H9 (cell line): ENCODE measurements around the gene CERS6. TPM values are rescaled to one million over a fixed set of nuclear protein-coding genes. Genes with fewer than 3 reads are reported as not detected.

Experiments
- DNase-seq: peaks from one replicate; pipeline ENCODE4 v3.0.0-alpha.2; 2017
- H2AFZ ChIP-seq: one replicate; pipeline ENCODE4 v1.6.1; 2013; ENCODE audit warnings: mild to moderate bottlenecking, low read length, control low read depth, moderate library complexity
- H2AK5ac ChIP-seq: 2 replicates; pipeline ENCODE4 v1.6.1; 2013; ENCODE audit warnings: low read length, control low read depth, mixed read lengths; ENCODE audit not compliant: insufficient read length
- H2BK120ac ChIP-seq: one replicate; pipeline ENCODE4 v1.6.1; 2013; ENCODE audit warnings: low read depth, mild to moderate bottlenecking, low read length, control low read depth, inconsistent platforms; ENCODE audit not compliant: poor library complexity, severe bottlenecking
- H2BK12ac ChIP-seq: 2 replicates; pipeline ENCODE4 v1.6.1; 2013; ENCODE audit warnings: low read length, control low read depth, mixed read lengths, low read depth; ENCODE audit not compliant: insufficient read length
- H2BK15ac ChIP-seq: 2 replicates; pipeline ENCODE4 v1.6.1; 2013; ENCODE audit warnings: low read depth, low read length, control low read depth
- H2BK20ac ChIP-seq: one replicate; pipeline ENCODE4 v1.6.1; 2013; ENCODE audit warnings: low read depth, mild to moderate bottlenecking, low read length, control low read depth, inconsistent platforms; ENCODE audit not compliant: poor library complexity, severe bottlenecking
- H2BK5ac ChIP-seq: 2 replicates; pipeline ENCODE4 v1.6.1; 2013; ENCODE audit warnings: low read length, control low read depth, mixed read lengths; ENCODE audit not compliant: insufficient read length
- H3K14ac ChIP-seq: 2 replicates; pipeline ENCODE4 v1.6.1; 2013; ENCODE audit warnings: low read length, control low read depth; ENCODE audit not compliant: insufficient read depth
- H3K18ac ChIP-seq: 2 replicates; pipeline ENCODE4 v1.6.1; 2013; ENCODE audit warnings: low read depth, mild to moderate bottlenecking, mixed read lengths, low read length, control low read depth; ENCODE audit not compliant: insufficient read length
- H3K23ac ChIP-seq: 2 replicates; pipeline ENCODE4 v1.6.1; 2013; ENCODE audit warnings: low read length, control low read depth, mixed read lengths, low read depth; ENCODE audit not compliant: insufficient read length
- H3K23me2 ChIP-seq: 2 replicates; pipeline ENCODE4 v1.6.1; 2013; ENCODE audit warnings: low read depth, mild to moderate bottlenecking, mixed read lengths, low read length, control low read depth; ENCODE audit not compliant: insufficient read length, poor library complexity, severe bottlenecking
- H3K27ac ChIP-seq: 2 replicates; pipeline ENCODE4 v1.5.1; 2013; ENCODE audit warnings: low read length, control low read depth, mixed read lengths, low read depth; ENCODE audit not compliant: insufficient read length
- H3K27me3 ChIP-seq: 2 replicates; pipeline ENCODE4 v1.6.1; 2013; ENCODE audit warnings: low read length, control low read depth, inconsistent platforms; ENCODE audit not compliant: insufficient read depth
- H3K4ac ChIP-seq: 2 replicates; pipeline ENCODE4 v1.6.1; 2013; ENCODE audit warnings: low read depth, mild to moderate bottlenecking, control low read depth, inconsistent platforms, low read length, moderate library complexity
- H3K4me1 ChIP-seq: 2 replicates; pipeline ENCODE4 v1.6.1; 2013; ENCODE audit warnings: low read length, control low read depth, inconsistent platforms; ENCODE audit not compliant: insufficient read depth
- H3K4me2 ChIP-seq: 2 replicates; pipeline ENCODE4 v1.6.1; 2013; ENCODE audit warnings: low read length, control low read depth, mixed read lengths; ENCODE audit not compliant: insufficient read length, insufficient read depth
- H3K56ac ChIP-seq: 2 replicates; pipeline ENCODE4 v1.6.1; 2013; ENCODE audit warnings: low read depth, mild to moderate bottlenecking, mixed read lengths, low read length, control low read depth; ENCODE audit not compliant: insufficient read length
- H3K79me1 ChIP-seq: 2 replicates; pipeline ENCODE4 v1.6.1; 2013; ENCODE audit warnings: low read depth, mild to moderate bottlenecking, moderate library complexity, low read length, control low read depth, inconsistent platforms; ENCODE audit not compliant: insufficient read depth, poor library complexity, severe bottlenecking
- H3K79me2 ChIP-seq: 2 replicates; pipeline ENCODE4 v1.6.1; 2013; ENCODE audit warnings: low read length, control low read depth, inconsistent platforms; ENCODE audit not compliant: insufficient read depth
- H3K9ac ChIP-seq: 2 replicates; pipeline ENCODE4 v1.6.1; 2013; ENCODE audit warnings: low read length, control low read depth, mixed read lengths; ENCODE audit not compliant: insufficient read length; ENCODE audit errors: extremely low read depth
- H3K9me3 ChIP-seq: one replicate; pipeline ENCODE4 v1.6.1; 2013; ENCODE audit warnings: low read depth, low read length, inconsistent platforms; ENCODE audit not compliant: control insufficient read depth
- H3T11ph ChIP-seq: one replicate; pipeline ENCODE4 v1.6.1; 2013; ENCODE audit warnings: mild to moderate bottlenecking, low read length, control low read depth, inconsistent platforms
- H4K20me1 ChIP-seq: one replicate; pipeline ENCODE4 v1.6.1; 2013; ENCODE audit not compliant: control insufficient read depth, insufficient read length, insufficient read depth
- H4K5ac ChIP-seq: 2 replicates; pipeline ENCODE4 v1.6.1; 2013; ENCODE audit warnings: low read depth, mild to moderate bottlenecking, mixed read lengths, low read length, control low read depth; ENCODE audit not compliant: insufficient read length
- H4K8ac ChIP-seq: replicated peaks from 2 replicates; pipeline ENCODE4 v1.6.1; 2013; ENCODE audit warnings: low read length, control low read depth, mixed read lengths, low read depth; ENCODE audit not compliant: insufficient read length
- H4K91ac ChIP-seq: 2 replicates; pipeline ENCODE4 v1.6.1; 2013; ENCODE audit warnings: low read depth, mild to moderate bottlenecking, moderate library complexity, mixed read lengths, low read length, control low read depth; ENCODE audit not compliant: insufficient read length
- H3K27ac Mint-ChIP-seq, 3 experiments: 2 replicates in 2 of 3; 3 replicates in 1 of 3; pipeline ENCODE4 v1.8.0; 2020 to 2021; ENCODE audit warnings: mixed read lengths in 3 of 3, mild to moderate bottlenecking in 1 of 3, moderate library complexity in 1 of 3
- H3K27me3 Mint-ChIP-seq: 2 replicates; pipeline ENCODE4 v1.8.0; 2021; ENCODE audit warnings: low read depth, mild to moderate bottlenecking, moderate library complexity, mixed read lengths
- H3K36me3 Mint-ChIP-seq, 3 experiments: 2 replicates in 2 of 3; 3 replicates in 1 of 3; pipeline ENCODE4 v1.8.0; 2020 to 2021; ENCODE audit warnings: low read depth in 3 of 3, mixed read lengths in 3 of 3; ENCODE audit not compliant: insufficient read depth in 1 of 3
- H3K4me1 Mint-ChIP-seq, 2 experiments: 2 replicates each; pipeline ENCODE4 v1.8.0; 2020; ENCODE audit warnings: mixed read lengths in 2 of 2
- H3K4me3 Mint-ChIP-seq, 2 experiments: 2 replicates in 1 of 2; 3 replicates in 1 of 2; pipeline ENCODE4 v1.8.0; 2020 to 2021; ENCODE audit warnings: mild to moderate bottlenecking in 2 of 2, mixed read lengths in 2 of 2, moderate library complexity in 1 of 2
- H3K9me3 Mint-ChIP-seq, 2 experiments: 2 replicates in 1 of 2; 3 replicates in 1 of 2; pipeline ENCODE4 v1.8.0; 2020; ENCODE audit warnings: mild to moderate bottlenecking in 2 of 2, mixed read lengths in 2 of 2, moderate library complexity in 1 of 2
- WGBS: extraction: QIAGEN DNeasy Blood & Tissue Kit; methylation state at CpG from one replicate; pipeline ENCODE4 v1.1.7; 2013; ENCODE audit warnings: missing lambda C conversion rate, low lambda C conversion rate, mixed read lengths; ENCODE audit not compliant: insufficient read length; ENCODE audit errors: extremely low coverage; 5-methylcytosine and 5-hydroxymethylcytosine counted together
- total RNA-seq: library from RNA; stranded (reverse); gene quantifications from 2 replicates; pipeline ENCODE4 v1.2.1, GENCODE V29; 2021
- TF ChIP-seq, protein P1 (sequence below): fragments of 200-600 bp; sonication (generic); conservative IDR thresholded peaks from 3 replicates; pipeline ENCODE4 v1.8.0; 2021; ENCODE audit warnings: antibody characterized with exemption, mild to moderate bottlenecking

Gene CERS6
- total RNA-seq, 1 experiment from 2014 or later = 17.7 TPM

GRCh38 chr2:168543037-168543436 lies 87.0 kb downstream of the CERS6 start:
- Histone ChIP-seq H3K4me1 (peaks cover 3% of the 10 kb centered on the region; the same call in 1 of the 2 replicates), H2BK5ac (no peak overlapping the region), H4K5ac (no peak overlapping the region), H3K23ac (no peak overlapping the region), H2BK20ac (no peak overlapping the region), H2BK15ac (no peak overlapping the region), H2BK12ac (no peak overlapping the region), H2AFZ (no peak overlapping the region), H2BK120ac (no peak overlapping the region), H3K14ac (no peak overlapping the region), H3K9me3 (peaks cover 5% of the 10 kb centered on the region), H4K20me1 (no peaks in the 10 kb centered on the region), H3K4ac (no peak overlapping the region), H3K27ac (no peak overlapping the region), H3K79me1 (peaks cover 2% of the 10 kb centered on the region), H2AK5ac (no peak overlapping the region), H3K27me3 (no peaks in the 10 kb centered on the region), H3K4me2 (no peak overlapping the region), H4K91ac (no peak overlapping the region), H3K18ac (no peak overlapping the region), H3K79me2 (0 out of 2 replicates have a peak, but pooled peaks cover 1% of the 10 kb centered on the region), H3K56ac (no peak overlapping the region), H3T11ph (no peak overlapping the region), H3K23me2 (no peaks in the 10 kb centered on the region), H3K9ac (no peak overlapping the region), H4K8ac (no peak overlapping the region)
- Mint-ChIP-seq H3K9me3 (peaks cover 12 to 13% of the 10 kb centered on the region in 2 experiments), H3K4me3 (no peak overlapping the region), H3K36me3 (peaks cover 12 to 23% (median 13%) of the 10 kb centered on the region in 3 experiments), H3K27ac (no peak overlapping the region; a peak in 1 of 7 replicates), H3K27me3 (no peaks in the 10 kb centered on the region), H3K4me1 (peaks cover 23% of the 10 kb centered on the region in 2 experiments)
- no CpG with 5 or more reads among the region's 4 CpGs for WGBS
- no peak for DNase-seq
- TF ChIP-seq, protein P1, sequence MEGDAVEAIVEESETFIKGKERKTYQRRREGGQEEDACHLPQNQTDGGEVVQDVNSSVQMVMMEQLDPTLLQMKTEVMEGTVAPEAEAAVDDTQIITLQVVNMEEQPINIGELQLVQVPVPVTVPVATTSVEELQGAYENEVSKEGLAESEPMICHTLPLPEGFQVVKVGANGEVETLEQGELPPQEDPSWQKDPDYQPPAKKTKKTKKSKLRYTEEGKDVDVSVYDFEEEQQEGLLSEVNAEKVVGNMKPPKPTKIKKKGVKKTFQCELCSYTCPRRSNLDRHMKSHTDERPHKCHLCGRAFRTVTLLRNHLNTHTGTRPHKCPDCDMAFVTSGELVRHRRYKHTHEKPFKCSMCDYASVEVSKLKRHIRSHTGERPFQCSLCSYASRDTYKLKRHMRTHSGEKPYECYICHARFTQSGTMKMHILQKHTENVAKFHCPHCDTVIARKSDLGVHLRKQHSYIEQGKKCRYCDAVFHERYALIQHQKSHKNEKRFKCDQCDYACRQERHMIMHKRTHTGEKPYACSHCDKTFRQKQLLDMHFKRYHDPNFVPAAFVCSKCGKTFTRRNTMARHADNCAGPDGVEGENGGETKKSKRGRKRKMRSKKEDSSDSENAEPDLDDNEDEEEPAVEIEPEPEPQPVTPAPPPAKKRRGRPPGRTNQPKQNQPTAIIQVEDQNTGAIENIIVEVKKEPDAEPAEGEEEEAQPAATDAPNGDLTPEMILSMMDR = no peak
